Transverse colon (tissue), 4 donors: ENCODE measurements around the gene SMTNL2.

Experiments
- EP300 ChIP-seq: sonication (generic); formaldehyde crosslinking; IDR thresholded peaks from one replicate; pipeline ENCODE4 v1.6.1; 2017; ENCODE audit warnings: antibody characterized with exemption, low read depth
- POLR2A ChIP-seq: fragments of 450-650 bp; IDR thresholded peaks from one replicate; pipeline ENCODE4 v1.6.1; 2016; ENCODE audit warnings: antibody characterized with exemption, mild to moderate bottlenecking, moderate library complexity
- POLR2AphosphoS5 ChIP-seq, 3 donors: sonication (generic); formaldehyde crosslinking; IDR thresholded peaks; one replicate each; pipeline ENCODE4 v1.6.1; 2016; ENCODE audit warnings: antibody characterized with exemption in 3 of 3
- TF ChIP-seq, protein P1 (sequence below), 5 experiments: fragments of 200-600 bp in 3 of 5; fragments of 450-650 bp in 2 of 5; sonication (generic) in 3 of 5; IDR thresholded peaks; 1 replicate in 2 of 5; 2 replicates in 3 of 5; pipeline ENCODE4 v1.5.1; 2016 to 2017; ENCODE audit warnings: antibody characterized with exemption in 5 of 5, inconsistent platforms in 3 of 5, mild to moderate bottlenecking in 2 of 5, moderate library complexity in 1 of 5

DNA sequence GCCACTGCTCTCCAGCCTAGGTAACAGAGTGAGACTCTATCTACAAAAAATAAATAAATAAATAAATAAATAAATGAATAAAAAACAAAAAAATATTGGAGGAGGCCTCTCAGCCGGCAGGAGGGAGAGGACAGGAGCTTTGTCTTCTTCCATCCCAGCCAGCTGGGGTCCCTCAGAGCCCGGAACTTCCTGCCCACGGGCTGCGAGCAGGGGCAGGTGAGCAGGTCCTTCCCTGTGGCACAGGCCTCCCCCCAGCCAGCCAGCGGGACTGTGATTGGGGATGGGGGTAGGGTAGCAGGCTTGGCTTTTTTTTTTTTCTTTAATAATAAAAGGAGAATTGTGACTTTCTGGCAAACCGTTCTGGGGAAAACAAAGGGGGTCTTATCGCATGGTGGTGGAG is 10.1 kb downstream of the SMTNL2 start:
- TF ChIP-seq POLR2AphosphoS5 (IDR thresholded peaks at IDR 0.05) (no peak), POLR2A (no peak), EP300 (no peak)
- TF ChIP-seq, protein P1, sequence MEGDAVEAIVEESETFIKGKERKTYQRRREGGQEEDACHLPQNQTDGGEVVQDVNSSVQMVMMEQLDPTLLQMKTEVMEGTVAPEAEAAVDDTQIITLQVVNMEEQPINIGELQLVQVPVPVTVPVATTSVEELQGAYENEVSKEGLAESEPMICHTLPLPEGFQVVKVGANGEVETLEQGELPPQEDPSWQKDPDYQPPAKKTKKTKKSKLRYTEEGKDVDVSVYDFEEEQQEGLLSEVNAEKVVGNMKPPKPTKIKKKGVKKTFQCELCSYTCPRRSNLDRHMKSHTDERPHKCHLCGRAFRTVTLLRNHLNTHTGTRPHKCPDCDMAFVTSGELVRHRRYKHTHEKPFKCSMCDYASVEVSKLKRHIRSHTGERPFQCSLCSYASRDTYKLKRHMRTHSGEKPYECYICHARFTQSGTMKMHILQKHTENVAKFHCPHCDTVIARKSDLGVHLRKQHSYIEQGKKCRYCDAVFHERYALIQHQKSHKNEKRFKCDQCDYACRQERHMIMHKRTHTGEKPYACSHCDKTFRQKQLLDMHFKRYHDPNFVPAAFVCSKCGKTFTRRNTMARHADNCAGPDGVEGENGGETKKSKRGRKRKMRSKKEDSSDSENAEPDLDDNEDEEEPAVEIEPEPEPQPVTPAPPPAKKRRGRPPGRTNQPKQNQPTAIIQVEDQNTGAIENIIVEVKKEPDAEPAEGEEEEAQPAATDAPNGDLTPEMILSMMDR (IDR thresholded peaks at IDR 0.05) = no peak
